Peyer's patch (tissue), 4 donors: ENCODE data around the gene TSR1.

Experiments used
- CTCF ChIP-seq, 6 experiments: fragments of 450-650 bp in 4 of 6; fragments of 200-600 bp in 2 of 6; sonication (generic) in 1 of 6; IDR thresholded peaks; one replicate each; pipeline ENCODE4 v1.5.1; 2017 to 2019; ENCODE audit warnings: antibody characterized with exemption in 6 of 6, mild to moderate bottlenecking in 3 of 6, moderate library complexity in 1 of 6
- POLR2A ChIP-seq, 2 donors: fragments of 450-650 bp; IDR thresholded peaks; one replicate each; pipeline ENCODE4 v1.5.1; 2017; ENCODE audit warnings: antibody characterized with exemption in 2 of 2, mild to moderate bottlenecking in 2 of 2, moderate library complexity in 2 of 2

- TF ChIP-seq CTCF (IDR thresholded peaks at IDR 0.05): no peak
- no peak for TF ChIP-seq POLR2A (IDR thresholded peaks at IDR 0.05)
Measured at GRCh38 chr17:2292100-2292499, 44.2 kb downstream of the TSR1 start.
